ENCODE data around the gene PROK1.

The PROK1 gene

DNA sequence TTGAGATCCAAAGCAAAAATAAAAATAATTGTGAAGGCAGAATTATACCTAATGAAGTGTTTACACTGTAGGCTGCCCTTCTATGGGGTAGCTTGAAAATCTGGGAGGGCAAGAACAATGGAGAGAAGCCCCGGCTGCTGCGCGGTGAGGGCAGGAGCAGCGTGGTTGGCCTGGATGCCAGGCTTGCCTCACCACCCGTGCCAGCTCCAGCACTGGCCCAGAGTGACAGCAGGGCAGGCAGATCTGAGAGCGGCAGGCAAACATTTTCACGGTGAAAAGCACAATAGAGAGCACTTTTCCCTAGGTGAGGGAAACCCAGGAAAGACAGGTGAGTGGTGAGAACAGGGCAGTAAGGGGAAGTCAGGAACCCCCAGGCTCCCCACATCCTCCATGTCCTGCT, 1.4 kb downstream of the PROK1 start:
- ChIA-PET POLR2A (no interaction called here), CTCF (interaction anchor here (0.6 to 21.0 kb wide), 13 partner anchors 8 to 421 kb away, joined by 3 to 494 read pairs (median 4); partner anchors contain the start of gene LAMTOR5)
- Histone ChIP-seq H3K4me1 (ENCODE audit: control extremely low read depth in 1 of 4, control insufficient read depth in 4 of 4, insufficient read depth in 4 of 4, low read length in 3 of 4) (no peaks in the 10 kb centered on the region), H3K27me3 (replicated peaks in 2 of 5; ENCODE audit: control insufficient read depth in 4 of 5, insufficient read depth in 5 of 5, low read length in 4 of 5) (peaks cover 0 to 2% (median 0%) of the 10 kb centered on the region in 5 experiments), H3K9me3 (ENCODE audit: control extremely low read depth in 1 of 5, control insufficient read depth in 4 of 5, insufficient read depth in 2 of 5, low read depth in 1 of 5, low read length in 4 of 5) (no peaks in the 10 kb centered on the region), H3K36me3 (ENCODE audit: control insufficient read depth in 4 of 4, insufficient read depth in 4 of 4, low read length in 3 of 4) (no peaks in the 10 kb centered on the region), H3K27ac (ENCODE audit: insufficient read depth in 1 of 2, low read depth in 1 of 2, low read length in 2 of 2, poor library complexity in 1 of 2, severe bottlenecking in 2 of 2) (no peak overlapping the region), H3K4me3 (ENCODE audit: control insufficient read depth in 1 of 7, extremely low read depth in 1 of 7, insufficient read depth in 4 of 7, low read depth in 2 of 7, low read length in 6 of 7) (no peak overlapping the region)
- no peak for DNase-seq
- WGBS (ENCODE audit: insufficient coverage): 91% methylated on average over 6 of the region's 7 CpGs

DNA sequence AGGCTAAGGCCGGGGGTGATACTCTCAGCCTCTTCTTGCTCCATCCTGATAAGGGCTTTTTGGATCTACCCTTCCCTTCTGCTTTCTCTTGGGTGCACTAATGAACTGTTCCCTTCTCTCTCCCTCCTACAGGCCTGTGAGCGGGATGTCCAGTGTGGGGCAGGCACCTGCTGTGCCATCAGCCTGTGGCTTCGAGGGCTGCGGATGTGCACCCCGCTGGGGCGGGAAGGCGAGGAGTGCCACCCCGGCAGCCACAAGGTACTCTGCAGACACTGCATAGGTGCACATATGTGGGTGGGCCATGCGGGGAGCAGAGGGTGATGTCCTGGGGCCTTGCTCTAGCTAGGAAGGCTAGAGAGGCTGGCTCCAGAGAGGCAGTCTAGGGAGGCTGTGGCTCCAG, 2.9 kb downstream of the PROK1 start:
- CTCF ChIA-PET: interaction anchor here (1.0 to 21.0 kb wide), 7 partner anchors 15 to 246 kb away, joined by 3 to 494 read pairs (median 4); partner anchors contain the start of gene LAMTOR5
- Histone ChIP-seq H3K27me3 (replicated peaks in 2 of 5; ENCODE audit: control insufficient read depth in 4 of 5, insufficient read depth in 5 of 5, low read length in 4 of 5) (peaks cover 0 to 2% (median 0%) of the 10 kb centered on the region in 5 experiments), H3K9me3 (ENCODE audit: control extremely low read depth in 1 of 5, control insufficient read depth in 4 of 5, insufficient read depth in 2 of 5, low read depth in 1 of 5, low read length in 4 of 5) (no peaks in the 10 kb centered on the region), H3K4me3 (ENCODE audit: control insufficient read depth in 1 of 7, extremely low read depth in 1 of 7, insufficient read depth in 4 of 7, low read depth in 2 of 7, low read length in 6 of 7) (no peak overlapping the region), H3K4me1 (ENCODE audit: control extremely low read depth in 1 of 4, control insufficient read depth in 4 of 4, insufficient read depth in 4 of 4, low read length in 3 of 4) (no peaks in the 10 kb centered on the region), H3K27ac (ENCODE audit: insufficient read depth in 1 of 2, low read depth in 1 of 2, low read length in 2 of 2, poor library complexity in 1 of 2, severe bottlenecking in 2 of 2) (no peak overlapping the region), H3K36me3 (ENCODE audit: control insufficient read depth in 4 of 4, insufficient read depth in 4 of 4, low read length in 3 of 4) (no peaks in the 10 kb centered on the region)
- POLR2A ChIA-PET: no interaction called here
- 93% methylated on average over 4 of the region's 9 CpGs for WGBS (ENCODE audit: insufficient coverage)
- no peak for DNase-seq

DNA sequence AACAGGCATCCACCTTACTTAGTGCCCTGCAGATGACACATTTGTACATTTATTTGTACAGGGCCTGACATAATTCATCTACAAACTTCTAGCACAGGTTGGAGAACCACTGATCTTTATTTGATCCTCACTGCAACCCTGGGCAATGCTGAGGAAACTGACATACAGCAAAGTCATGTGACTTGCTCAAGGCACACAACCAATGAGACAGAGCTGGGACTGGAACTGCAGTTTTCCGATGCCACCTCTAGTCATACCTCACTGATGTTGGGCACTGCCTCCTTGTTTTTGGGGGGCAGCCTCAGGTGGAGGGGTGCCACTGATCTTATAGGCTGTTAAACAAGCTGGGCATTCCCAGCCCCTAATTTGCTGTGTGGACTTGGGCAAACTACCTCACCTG, 3.4 kb downstream of the PROK1 start:
- H3K27me3 ChIP-seq (replicated peaks in 2 of 5; ENCODE audit: control insufficient read depth in 4 of 5, insufficient read depth in 5 of 5, low read length in 4 of 5): peaks cover 0 to 2% (median 0%) of the 10 kb centered on the region in 5 experiments
- H3K4me3 ChIP-seq (ENCODE audit: control insufficient read depth in 1 of 7, extremely low read depth in 1 of 7, insufficient read depth in 4 of 7, low read depth in 2 of 7, low read length in 6 of 7): no peak overlapping the region
- 89% methylated on average over 1 of the region's 1 CpG for WGBS (ENCODE audit: insufficient coverage)
- ChIA-PET CTCF (interaction anchor here (1.4 to 21.0 kb wide), 6 partner anchors 16 to 247 kb away, joined by 3 to 494 read pairs (median 8); partner anchors contain the start of gene LAMTOR5), POLR2A (no interaction called here)
- H3K36me3 ChIP-seq (ENCODE audit: control insufficient read depth in 4 of 4, insufficient read depth in 4 of 4, low read length in 3 of 4): no peaks in the 10 kb centered on the region
- no peak overlapping the region for H3K27ac ChIP-seq (ENCODE audit: insufficient read depth in 1 of 2, low read depth in 1 of 2, low read length in 2 of 2, poor library complexity in 1 of 2, severe bottlenecking in 2 of 2)
- no peak for DNase-seq
- no peaks in the 10 kb centered on the region for H3K4me1 ChIP-seq (ENCODE audit: control extremely low read depth in 1 of 4, control insufficient read depth in 4 of 4, insufficient read depth in 4 of 4, low read length in 3 of 4)
- H3K9me3 ChIP-seq (ENCODE audit: control extremely low read depth in 1 of 5, control insufficient read depth in 4 of 5, insufficient read depth in 2 of 5, low read depth in 1 of 5, low read length in 4 of 5): no peaks in the 10 kb centered on the region

DNA sequence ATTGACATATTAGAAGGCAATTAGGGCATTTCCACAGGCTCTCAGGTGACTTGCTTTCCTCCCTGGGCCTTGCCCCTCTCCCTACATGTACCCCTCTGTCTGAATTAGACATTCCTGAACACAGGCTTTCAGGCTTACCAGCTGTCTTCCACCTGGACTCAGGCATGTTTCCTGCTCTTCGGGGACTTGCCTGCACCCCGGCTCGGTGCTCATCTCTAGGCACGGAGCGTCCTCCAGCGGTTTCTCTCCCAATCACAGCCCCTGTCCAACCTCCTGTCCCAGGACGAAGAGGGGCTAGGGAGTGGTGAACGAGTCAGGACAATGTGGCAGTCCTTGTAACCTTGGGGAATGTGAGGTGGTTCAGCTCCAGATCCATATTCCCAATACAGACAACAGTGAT, 4.2 kb downstream of the PROK1 start:
- Histone ChIP-seq H3K36me3 (ENCODE audit: control insufficient read depth in 4 of 4, insufficient read depth in 4 of 4, low read length in 3 of 4) (no peaks in the 10 kb centered on the region), H3K4me3 (ENCODE audit: control insufficient read depth in 1 of 7, extremely low read depth in 1 of 7, insufficient read depth in 4 of 7, low read depth in 2 of 7, low read length in 6 of 7) (no peak overlapping the region), H3K27ac (ENCODE audit: insufficient read depth in 1 of 2, low read depth in 1 of 2, low read length in 2 of 2, poor library complexity in 1 of 2, severe bottlenecking in 2 of 2) (no peak overlapping the region), H3K9me3 (ENCODE audit: control extremely low read depth in 1 of 5, control insufficient read depth in 4 of 5, insufficient read depth in 2 of 5, low read depth in 1 of 5, low read length in 4 of 5) (no peaks in the 10 kb centered on the region), H3K4me1 (ENCODE audit: control extremely low read depth in 1 of 4, control insufficient read depth in 4 of 4, insufficient read depth in 4 of 4, low read length in 3 of 4) (no peaks in the 10 kb centered on the region), H3K27me3 (replicated peaks in 2 of 5; ENCODE audit: control insufficient read depth in 4 of 5, insufficient read depth in 5 of 5, low read length in 4 of 5) (no peaks in the 10 kb centered on the region)
- 79% methylated on average over 8 of the region's 8 CpGs for WGBS (ENCODE audit: insufficient coverage)
- ChIA-PET POLR2A (no interaction called here), CTCF (interaction anchor here (0.7 to 21.0 kb wide), 6 partner anchors 17 to 248 kb away, joined by 3 to 494 read pairs (median 8); partner anchors contain the start of gene LAMTOR5)
- DNase-seq: no peak

DNA sequence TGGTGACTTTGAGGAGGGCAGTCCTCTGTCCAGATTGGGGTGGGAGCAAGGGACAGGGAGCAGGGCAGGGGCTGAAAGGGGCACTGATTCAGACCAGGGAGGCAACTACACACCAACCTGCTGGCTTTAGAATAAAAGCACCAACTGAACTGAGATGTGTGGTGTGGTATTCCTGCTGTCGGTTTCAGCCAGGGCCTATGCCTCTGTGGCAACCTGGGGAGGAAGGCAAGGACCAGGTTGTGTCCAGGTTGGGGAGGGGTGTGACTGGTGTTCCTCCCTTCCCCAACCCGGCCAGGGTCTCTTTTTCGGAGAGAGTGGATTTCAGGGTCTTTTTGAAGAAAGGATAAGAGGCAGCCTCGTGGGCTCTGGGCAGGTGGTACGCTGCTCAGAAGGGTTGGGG, 6.3 kb downstream of the PROK1 start:
- H3K4me1 ChIP-seq (ENCODE audit: control extremely low read depth in 1 of 4, control insufficient read depth in 4 of 4, insufficient read depth in 4 of 4, low read length in 3 of 4): no peaks in the 10 kb centered on the region
- WGBS (ENCODE audit: insufficient coverage): 100% methylated on average over 4 of the region's 5 CpGs
- no peak overlapping the region for H3K27ac ChIP-seq (ENCODE audit: insufficient read depth in 1 of 2, low read depth in 1 of 2, low read length in 2 of 2, poor library complexity in 1 of 2, severe bottlenecking in 2 of 2)
- no peaks in the 10 kb centered on the region for H3K9me3 ChIP-seq (ENCODE audit: control extremely low read depth in 1 of 5, control insufficient read depth in 4 of 5, insufficient read depth in 2 of 5, low read depth in 1 of 5, low read length in 4 of 5)
- CTCF ChIA-PET: interaction anchor here (0.8 to 21.0 kb wide), 5 partner anchors 10 to 253 kb away, joined by 3 to 494 read pairs (median 4); partner anchors contain the start of genes KCNC4 and LAMTOR5
- H3K27me3 ChIP-seq (replicated peaks in 2 of 5; ENCODE audit: control insufficient read depth in 4 of 5, insufficient read depth in 5 of 5, low read length in 4 of 5): peaks cover 0 to 2% (median 0%) of the 10 kb centered on the region in 5 experiments
- H3K4me3 ChIP-seq (ENCODE audit: control insufficient read depth in 1 of 7, extremely low read depth in 1 of 7, insufficient read depth in 4 of 7, low read depth in 2 of 7, low read length in 6 of 7): no peak overlapping the region
- H3K36me3 ChIP-seq (ENCODE audit: control insufficient read depth in 4 of 4, insufficient read depth in 4 of 4, low read length in 3 of 4): no peaks in the 10 kb centered on the region
- POLR2A ChIA-PET: no interaction called here
- no peak for DNase-seq

DNA sequence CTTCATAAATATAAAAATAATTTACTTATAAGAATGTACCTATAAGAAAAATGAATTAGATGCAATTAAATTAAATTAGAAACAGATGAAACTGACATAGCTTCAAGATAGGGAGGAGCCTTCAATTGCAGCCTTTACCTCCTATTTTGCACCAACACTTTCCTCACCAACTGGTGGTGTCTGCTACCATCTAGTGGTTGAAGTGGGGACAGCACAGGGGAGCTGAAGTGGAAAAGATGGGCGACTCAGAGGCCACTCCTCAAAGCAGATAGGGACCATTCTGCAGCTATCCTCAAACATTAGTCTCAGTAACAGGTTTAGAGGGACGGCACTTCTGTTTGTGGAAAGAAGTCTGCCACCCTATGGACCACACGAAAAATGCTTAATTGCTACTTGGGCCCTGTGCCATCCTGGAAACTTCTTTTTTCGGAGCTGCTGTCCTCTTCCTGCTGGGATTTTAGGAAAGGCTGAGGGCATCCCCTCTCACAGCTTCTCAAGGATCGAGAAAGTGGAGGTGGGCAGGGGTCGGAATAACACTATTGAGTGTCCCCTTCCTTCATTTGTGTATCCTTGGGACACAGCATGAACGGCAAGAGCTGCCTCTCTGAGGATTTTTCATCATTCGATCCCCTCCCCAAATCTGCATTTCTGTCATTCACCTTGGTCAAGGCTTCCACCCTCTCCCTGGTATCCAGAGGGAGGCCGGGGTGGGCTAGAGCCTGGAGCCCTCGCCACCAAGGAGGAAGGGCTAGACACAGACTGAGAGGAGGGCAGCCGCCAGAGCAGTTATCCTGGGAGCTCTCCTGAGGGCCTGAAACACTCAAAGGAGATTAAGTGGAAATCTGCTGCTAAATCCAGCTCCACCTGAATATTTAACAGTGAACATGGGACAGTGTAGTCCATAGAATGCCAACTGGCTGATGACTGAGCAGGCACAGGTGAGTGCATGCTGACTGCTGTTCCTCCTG, 9.6 kb downstream of the PROK1 start:
- H3K4me1 ChIP-seq (ENCODE audit: control extremely low read depth in 1 of 4, control insufficient read depth in 4 of 4, insufficient read depth in 4 of 4, low read length in 3 of 4): no peaks in the 10 kb centered on the region
- 44% methylated on average over 9 of the region's 11 CpGs for WGBS (ENCODE audit: insufficient coverage)
- ChIA-PET POLR2A (interaction anchor here (0.6 to 1.0 kb wide), 3 partner anchors 16 to 314 kb away, joined by 3 to 4 read pairs (median 3); no protein-coding TSS in a partner anchor), CTCF (interaction anchor here (0.7 to 21.0 kb wide), 42 partner anchors 8 to 283 kb away, joined by 3 to 494 read pairs (median 4); partner anchors contain the start of genes KCNC4, LAMTOR5 and PROK1)
- peak; percentile 78 to 91 (median 86) for DNase-seq
- no peak overlapping the region for H3K4me3 ChIP-seq (ENCODE audit: control insufficient read depth in 1 of 7, extremely low read depth in 1 of 7, insufficient read depth in 4 of 7, low read depth in 2 of 7, low read length in 6 of 7)
- no peaks in the 10 kb centered on the region for H3K9me3 ChIP-seq (ENCODE audit: control extremely low read depth in 1 of 5, control insufficient read depth in 4 of 5, insufficient read depth in 2 of 5, low read depth in 1 of 5, low read length in 4 of 5)
- H3K27ac ChIP-seq (ENCODE audit: insufficient read depth in 1 of 2, low read depth in 1 of 2, low read length in 2 of 2, poor library complexity in 1 of 2, severe bottlenecking in 2 of 2): no peak overlapping the region
- H3K36me3 ChIP-seq (ENCODE audit: control insufficient read depth in 4 of 4, insufficient read depth in 4 of 4, low read length in 3 of 4): no peaks in the 10 kb centered on the region
- peaks cover 0 to 2% (median 0%) of the 10 kb centered on the region in 5 experiments for H3K27me3 ChIP-seq (replicated peaks in 2 of 5; ENCODE audit: control insufficient read depth in 4 of 5, insufficient read depth in 5 of 5, low read length in 4 of 5)

DNA sequence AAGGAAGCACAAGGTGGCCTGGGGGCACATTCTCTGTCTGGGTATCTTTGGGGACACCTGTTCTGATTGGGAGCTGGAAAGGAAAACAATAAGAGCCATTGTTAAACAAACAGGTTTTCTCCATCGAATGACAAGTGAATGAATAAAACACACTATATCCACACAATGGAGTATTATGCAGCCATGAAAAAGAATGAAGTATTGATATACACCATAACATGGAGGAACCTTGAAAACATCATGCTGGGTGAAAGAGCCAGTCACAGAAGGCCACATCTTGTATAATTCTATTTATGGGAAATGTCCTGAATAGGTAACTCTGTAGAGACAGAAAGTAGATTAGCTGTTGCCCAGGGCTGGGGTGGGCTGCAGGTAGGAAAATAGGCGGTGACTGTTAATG, 11.1 kb downstream of the PROK1 start:
- Histone ChIP-seq H3K9me3 (ENCODE audit: control extremely low read depth in 1 of 5, control insufficient read depth in 4 of 5, insufficient read depth in 2 of 5, low read depth in 1 of 5, low read length in 4 of 5) (no peaks in the 10 kb centered on the region), H3K27me3 (replicated peaks in 2 of 5; ENCODE audit: control insufficient read depth in 4 of 5, insufficient read depth in 5 of 5, low read length in 4 of 5) (peaks cover 0 to 2% (median 0%) of the 10 kb centered on the region in 5 experiments), H3K4me1 (ENCODE audit: control extremely low read depth in 1 of 4, control insufficient read depth in 4 of 4, insufficient read depth in 4 of 4, low read length in 3 of 4) (no peaks in the 10 kb centered on the region), H3K4me3 (ENCODE audit: control insufficient read depth in 1 of 7, extremely low read depth in 1 of 7, insufficient read depth in 4 of 7, low read depth in 2 of 7, low read length in 6 of 7) (no peak overlapping the region), H3K27ac (ENCODE audit: insufficient read depth in 1 of 2, low read depth in 1 of 2, low read length in 2 of 2, poor library complexity in 1 of 2, severe bottlenecking in 2 of 2) (no peak overlapping the region), H3K36me3 (ENCODE audit: control insufficient read depth in 4 of 4, insufficient read depth in 4 of 4, low read length in 3 of 4) (no peaks in the 10 kb centered on the region)
- no CpG with 5 or more reads among the region's 2 CpGs for WGBS (ENCODE audit: insufficient coverage)
- DNase-seq: no peak
- POLR2A ChIA-PET: no interaction called here
- CTCF ChIA-PET: interaction anchor here (0.9 to 21.0 kb wide), 5 partner anchors 10 to 258 kb away, joined by 3 to 494 read pairs (median 55); partner anchors contain the start of genes KCNC4 and LAMTOR5
